PFSK-1 (cell line): ENCODE data around the gene FAM209B.

Source experiments
- POLR2AphosphoS5 ChIP-seq: IDR thresholded peaks from 2 replicates; pipeline ENCODE4 v1.6.1; 2012; ENCODE audit warnings: low read depth, mild to moderate bottlenecking, control low read depth, low read length, moderate library complexity
- REST ChIP-seq, 2 experiments: IDR thresholded peaks; 2 replicates each; pipeline versions ENCODE4 v1.6.1 to v1.8.0; 2011 to 2012; ENCODE audit warnings: low read depth in 2 of 2, low read length in 2 of 2, control low read depth in 1 of 2, inconsistent platforms in 1 of 2, mild to moderate bottlenecking in 1 of 2, moderate library complexity in 1 of 2; ENCODE audit not compliant: insufficient read depth in 1 of 2
- SIN3A ChIP-seq: IDR thresholded peaks from 2 replicates; pipeline ENCODE4 v1.6.1; 2012; ENCODE audit warnings: mild to moderate bottlenecking, low read length, moderate library complexity, borderline replicate concordance; ENCODE audit not compliant: insufficient read depth
- TAF1 ChIP-seq: IDR thresholded peaks from 2 replicates; pipeline ENCODE4 v1.6.1; 2012; ENCODE audit warnings: low read length, control low read depth, borderline replicate concordance; ENCODE audit not compliant: insufficient read depth

- TF ChIP-seq SIN3A (no peak), REST (IDR thresholded peaks at IDR 0.05; ENCODE audit: insufficient read depth in 1 of 2, low read depth in 2 of 2, low read length in 2 of 2) (no peak), TAF1 (no peak), POLR2AphosphoS5 (no peak)
Observed at GRCh38 chr20:56518721-56519398, 14.2 kb upstream of the FAM209B start.
